GM18909 (cell line): ENCODE measurements around the gene CUX1.
"Not testable (repeated sequence)": the region's sequence is repeated elsewhere in the genome, so short reads cannot be mapped to it uniquely, and the experiment has no call there.

ENCODE experiments used
- ATAC-seq: cut with Tn5 transposase; IDR thresholded peaks from one replicate; pipeline ENCODE4 v1.9.1; 2021; ENCODE audit warnings: mild to moderate bottlenecking; ENCODE audit not compliant: unreplicated experiment, poor library complexity

Gene CUX1

DNA sequence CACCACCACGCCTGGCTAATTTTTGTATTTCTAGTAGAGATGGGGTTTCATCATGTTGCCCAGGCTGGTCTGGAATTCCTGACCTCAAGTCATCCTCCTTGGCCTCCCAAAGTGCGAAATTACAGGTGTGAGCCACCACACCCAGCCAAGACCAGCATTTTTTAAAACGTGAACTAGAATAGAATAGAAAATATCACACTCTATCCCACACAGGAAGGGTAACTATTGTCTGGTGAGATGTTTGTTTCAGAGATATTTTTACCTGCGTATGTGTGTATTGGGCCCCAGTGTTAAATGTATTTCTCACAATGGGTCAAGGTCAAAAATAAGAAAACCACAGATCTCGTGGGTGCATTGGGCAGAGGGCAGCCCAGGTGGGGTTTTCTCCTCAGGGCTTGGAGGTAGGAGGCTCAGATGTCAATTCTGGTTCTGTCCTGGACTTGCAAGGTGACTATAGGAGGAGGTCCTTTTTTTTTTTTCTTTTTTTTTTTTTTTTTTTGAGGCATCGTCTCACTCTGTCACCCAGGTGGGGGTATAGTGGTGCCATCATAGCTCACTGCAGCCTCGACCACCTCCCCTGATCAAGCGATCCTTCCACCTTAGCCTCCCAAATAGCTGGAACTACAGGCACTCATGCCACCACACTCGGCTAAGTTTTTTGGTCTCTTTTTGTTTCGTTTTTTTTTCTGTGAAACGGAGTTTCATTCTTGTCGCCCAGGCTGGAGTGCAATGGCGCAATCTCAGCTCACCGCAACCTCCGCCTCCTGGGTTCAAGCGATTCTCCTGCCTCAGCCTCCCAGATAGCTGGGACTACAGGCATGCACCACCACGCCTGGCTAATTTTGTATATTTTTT lies 488.2 kb downstream of the CUX1 start:
- ATAC-seq, result peak; percentile 53

DNA sequence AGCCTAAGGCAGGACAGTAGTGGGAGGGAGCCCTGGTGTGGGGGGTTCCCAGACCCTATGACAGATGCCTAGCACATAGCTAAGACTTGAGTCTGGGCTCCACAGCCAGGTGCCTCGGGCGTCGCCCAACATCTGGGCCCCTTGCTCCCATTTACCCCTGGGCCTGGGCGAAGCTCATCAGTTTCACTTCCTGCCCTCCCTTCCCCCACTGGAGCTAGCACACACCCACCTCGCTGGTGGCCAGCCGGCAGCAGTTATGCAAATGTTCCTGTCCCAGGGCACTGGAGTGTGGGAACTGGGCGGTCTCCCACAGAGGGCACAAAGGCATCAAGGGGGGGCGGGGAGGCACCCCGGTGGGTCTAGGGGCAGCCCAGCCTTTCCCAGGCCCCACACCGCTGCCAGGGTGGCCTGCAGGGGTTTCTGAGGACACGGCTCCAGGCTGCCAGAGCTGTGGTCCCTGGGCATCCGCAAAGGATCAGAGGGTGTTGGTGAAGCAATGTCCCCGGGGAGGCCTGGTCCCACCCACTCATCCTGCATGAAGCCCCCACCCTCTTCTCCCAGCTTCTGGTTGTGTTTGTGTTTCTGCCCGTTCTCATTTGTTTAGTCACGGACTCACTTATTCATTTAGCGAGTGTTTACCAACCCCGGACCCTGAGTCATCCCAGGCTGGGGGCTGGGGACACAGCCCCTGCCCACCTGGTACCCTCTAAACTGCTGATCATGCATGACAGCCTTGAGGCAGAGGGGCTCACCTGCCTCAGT lies 489.7 kb downstream of the CUX1 start:
- peak; percentile 77 for ATAC-seq

DNA sequence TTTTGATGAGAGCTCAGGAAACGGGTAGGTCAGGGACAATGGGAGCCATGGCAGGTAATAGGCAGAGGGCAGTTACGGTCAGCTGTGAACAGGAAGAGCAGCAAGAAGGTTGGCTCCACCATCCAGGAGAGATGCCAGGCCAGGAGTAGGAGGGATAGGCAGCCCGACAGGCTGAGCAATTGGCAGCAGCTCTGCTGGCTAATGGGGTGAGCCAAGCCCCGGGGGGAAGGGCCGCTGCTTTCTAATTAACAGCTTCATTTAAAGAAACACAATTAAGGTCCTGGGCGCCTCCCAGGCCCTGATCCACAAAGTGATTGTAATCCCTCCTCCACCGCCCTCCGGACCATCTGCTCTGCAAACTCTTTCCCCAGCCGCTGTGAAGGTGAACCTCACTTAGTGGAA lies 493.0 kb downstream of the CUX1 start:
- ATAC-seq, result no peak

DNA sequence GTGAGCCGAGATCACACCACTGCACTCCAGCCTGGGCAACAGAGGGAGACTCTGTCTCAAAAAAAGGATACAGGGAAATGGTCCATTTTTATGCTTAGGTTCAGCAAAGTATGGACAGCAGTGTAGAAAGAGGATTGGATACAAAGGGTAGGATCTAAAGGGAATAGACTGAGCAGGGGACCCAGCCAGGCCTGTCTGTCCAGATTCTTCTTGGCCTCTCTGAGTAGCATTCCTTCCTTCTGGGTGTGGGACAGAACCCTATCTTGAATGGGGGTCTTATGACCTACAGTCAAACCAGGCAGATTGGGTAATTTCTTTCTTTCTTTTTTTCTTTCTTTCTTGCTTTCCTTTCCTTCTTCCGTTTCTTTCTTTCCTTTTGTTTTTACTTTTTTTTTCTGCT lies 494.9 kb downstream of the CUX1 start:
- ATAC-seq, result no peak

DNA sequence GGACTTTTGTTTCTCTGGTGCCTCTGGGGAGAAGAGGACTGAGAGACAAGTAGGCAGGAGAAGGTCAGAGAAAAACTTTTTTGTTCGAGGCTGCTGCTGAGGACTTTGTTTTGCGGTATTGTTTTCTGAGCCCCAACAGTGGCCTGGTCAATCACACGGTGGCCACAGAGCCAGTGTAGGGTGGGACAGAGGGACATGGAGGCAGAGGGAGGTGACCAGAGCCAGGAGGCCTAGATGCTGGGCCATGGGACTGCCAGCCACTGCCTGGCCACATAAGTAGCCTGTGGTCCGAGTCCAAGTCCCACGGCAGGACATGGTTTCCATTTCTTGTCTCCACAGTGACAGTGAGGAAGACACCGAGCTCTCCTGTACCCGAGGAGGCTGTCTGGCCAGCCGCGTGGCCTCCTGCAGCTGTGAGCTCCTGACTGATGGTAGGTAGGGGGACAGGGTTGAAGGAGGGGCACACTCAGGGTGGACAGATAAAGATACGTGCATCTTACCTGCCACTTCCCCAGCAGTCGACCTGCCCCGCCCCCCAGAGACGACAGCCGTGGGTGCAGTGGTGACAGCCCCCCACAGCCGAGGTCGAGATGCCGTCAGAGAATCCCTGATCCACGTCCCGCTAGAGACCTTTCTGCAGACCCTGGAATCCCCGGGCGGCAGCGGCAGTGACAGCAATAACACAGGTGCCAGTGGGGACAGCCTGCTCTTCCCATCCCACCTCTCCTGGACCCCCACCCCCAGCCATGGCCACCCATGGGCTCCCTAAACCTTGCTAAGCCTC lies 496.8 kb downstream of the CUX1 start:
- ATAC-seq, result no peak

DNA sequence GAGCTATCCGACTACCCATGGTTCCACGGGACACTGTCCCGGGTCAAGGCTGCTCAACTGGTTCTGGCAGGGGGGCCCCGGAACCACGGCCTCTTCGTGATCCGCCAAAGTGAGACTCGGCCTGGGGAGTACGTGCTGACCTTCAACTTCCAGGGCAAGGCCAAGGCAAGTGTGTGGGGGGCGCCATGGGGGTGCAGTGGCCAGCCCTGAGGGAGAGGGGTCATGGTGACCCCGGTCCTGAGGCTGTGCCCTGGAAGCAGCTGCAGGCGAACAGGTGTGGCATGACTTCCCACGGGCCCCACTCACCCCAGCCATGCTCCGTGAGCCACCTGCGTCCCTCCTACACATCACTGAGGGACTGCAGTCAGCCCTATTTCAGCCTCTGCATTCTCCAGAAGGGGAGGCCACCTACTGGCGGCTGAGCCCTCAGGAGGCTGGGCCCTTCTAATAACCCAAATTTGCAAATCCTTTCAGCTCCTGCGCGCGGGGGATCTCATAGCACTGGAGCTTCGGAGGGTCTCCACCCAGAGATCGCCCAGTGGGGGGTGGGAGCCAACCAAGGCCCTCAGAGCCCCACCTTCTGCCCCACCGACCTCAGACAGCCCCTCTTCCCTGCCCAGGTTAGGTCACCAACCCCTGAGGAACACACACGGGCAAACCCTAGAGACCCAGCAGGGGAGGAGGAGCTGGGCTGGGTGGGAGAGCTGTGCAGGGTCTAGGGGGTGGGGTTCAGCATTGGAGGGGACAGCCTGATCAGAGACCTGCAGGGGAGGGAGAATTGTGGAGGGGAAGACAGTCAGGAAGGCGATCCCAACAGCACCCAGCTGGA lies 500.0 kb downstream of the CUX1 start:
- no peak for ATAC-seq

DNA sequence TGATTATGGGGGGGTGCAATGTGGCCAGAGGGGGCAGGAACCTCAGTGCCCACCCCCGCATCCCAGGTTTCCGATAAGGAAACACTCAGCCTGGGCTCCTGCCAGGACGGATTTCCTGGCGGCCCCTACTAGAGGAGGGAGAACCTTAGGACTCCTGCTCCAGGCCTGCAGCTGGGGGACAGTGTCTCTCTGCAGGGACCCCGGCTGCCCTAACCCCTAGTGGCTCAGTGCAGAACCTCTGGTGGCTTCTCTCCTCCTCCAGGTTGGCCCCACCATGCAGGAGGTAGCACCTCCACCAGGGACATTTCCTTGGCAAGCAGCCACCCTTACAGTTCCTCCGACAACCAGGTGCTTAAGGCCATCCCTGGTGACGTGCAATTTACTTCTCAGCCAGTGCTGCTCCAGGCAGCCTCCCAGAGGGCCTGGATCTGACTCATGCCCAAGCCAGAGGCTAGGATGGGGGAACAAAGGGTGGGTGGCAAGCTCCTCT lies 501.1 kb downstream of the CUX1 start:
- ATAC-seq, result no peak

DNA sequence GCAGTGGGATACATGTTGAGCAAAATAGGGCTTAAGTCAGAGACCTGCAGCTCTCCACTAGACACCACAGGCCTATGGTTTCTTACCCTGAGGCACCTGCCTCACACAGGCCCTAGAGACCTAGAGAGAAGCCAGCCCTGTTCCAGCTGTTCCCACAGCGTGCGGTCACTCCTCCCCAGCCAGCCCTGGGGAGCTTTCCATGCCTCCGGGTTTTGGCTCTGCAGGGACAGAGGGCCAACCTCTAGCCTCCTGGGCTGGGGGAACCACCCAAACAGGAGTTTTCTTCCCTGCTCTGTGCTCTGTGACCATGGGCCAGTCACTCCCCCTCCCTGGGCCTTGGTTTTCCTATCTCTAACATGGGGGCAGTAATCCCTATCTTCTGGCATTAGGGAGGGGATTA lies 502.2 kb downstream of the CUX1 start:
- ATAC-seq, result no peak

DNA sequence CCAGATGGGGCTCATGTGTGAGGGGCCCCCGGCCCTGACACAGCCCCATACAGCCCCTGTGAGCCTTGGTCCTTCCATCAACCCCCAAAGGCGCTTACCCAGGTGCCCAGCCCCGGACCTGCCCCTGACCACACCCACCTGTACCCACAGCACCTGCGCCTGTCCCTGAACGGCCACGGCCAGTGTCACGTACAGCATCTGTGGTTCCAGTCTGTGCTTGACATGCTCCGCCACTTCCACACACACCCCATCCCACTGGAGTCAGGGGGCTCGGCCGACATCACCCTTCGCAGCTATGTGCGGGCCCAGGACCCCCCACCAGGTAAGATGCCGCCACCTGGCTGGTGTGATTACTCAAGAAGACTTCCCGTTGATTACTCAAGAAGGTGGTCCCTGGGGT lies 502.8 kb downstream of the CUX1 start:
- no peak for ATAC-seq

DNA sequence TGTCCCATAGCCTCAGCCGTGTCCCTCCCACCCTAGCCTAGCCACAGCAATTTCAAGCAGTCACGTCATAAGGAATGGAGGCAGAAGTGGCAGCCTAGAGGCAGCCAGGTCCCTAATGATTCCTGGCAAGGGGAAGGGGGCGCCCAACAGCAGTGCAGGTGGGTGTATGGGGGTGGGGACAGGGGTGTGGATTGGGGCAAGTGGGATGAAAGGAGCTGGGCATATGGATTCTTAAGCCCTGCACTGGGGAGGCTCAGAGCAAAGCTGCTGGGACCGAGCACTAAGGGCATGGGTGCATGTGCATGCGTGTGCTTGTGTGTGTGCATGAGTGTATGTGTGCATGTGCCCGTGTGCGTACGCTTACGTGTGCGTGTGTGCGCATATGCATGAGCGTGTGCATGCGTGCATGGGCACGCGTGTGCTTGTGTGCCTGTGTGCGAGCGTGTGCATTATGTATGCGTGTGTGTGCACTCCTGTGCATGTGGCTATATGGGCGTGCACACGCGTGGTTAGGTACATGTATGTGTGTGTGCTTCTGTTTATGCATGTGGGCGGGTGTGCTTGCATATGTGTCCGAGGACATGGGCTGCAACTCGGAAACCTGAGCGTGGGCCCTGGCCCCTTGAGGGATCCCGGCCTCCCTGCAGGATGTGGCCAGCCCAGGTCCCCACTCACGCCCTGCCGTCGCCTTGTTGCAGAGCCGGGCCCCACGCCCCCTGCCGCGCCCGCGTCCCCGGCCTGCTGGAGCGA lies 503.4 kb downstream of the CUX1 start:
- no peak for ATAC-seq

DNA sequence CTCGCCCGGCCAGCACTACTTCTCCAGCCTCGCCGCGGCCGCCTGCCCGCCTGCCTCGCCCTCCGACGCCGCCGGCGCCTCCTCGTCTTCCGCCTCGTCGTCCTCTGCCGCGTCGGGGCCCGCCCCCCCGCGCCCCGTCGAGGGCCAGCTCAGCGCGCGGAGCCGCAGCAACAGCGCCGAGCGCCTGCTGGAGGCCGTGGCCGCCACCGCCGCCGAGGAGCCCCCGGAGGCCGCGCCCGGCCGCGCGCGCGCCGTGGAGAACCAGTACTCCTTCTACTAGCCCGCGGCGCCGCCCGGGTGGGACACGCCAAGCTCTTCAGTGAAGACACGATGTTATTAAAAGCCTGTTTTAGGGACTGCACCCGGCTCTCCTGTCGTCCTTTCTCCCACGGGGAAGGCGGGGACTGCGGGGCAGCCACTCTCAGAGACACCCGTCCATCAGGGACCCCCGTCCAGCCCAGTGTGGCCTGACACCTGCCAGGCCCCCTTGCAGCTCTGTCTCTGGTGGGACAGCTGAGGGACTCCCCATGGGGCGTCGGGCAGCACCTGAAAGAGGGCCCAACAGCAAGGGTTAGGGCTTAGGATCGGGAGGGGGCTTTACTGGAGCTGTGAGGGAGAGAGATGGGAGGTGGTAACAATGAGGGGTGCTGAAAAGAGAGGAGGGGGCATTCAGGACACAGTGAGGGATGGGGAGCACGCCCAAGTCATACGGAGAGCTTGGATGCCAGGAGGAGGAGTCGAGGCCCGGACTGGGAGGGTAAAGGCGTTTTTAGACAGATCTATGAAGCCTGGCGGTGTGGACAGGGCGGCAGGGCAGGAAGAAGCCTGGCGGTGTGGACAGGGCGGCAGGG lies 504.1 kb downstream of the CUX1 start:
- ATAC-seq, result peak; percentile 35

DNA sequence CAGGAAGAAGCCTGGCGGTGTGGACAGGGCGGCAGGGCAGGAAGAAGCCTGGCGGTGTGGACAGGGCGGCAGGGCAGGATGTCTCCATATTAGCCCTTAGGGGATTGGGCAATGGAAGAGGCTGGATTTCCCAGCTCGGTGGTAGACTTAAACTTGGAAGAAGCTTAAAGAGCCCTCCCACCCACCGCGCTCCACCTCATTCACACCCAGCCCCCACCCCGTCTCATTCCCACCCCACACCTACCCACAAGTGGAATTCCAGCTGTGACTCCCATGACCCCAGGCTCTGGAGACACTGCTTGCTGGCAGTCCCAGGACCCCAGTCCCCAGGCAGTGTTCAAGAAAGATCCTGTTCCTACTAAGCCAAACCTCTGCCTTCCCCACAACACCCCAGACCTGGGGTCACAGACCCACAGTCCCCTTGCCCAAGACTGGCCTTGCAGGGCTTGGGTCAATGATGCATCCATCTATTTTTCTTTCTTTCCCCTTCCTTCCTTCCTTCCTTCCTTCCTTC lies 504.8 kb downstream of the CUX1 start:
- no peak for ATAC-seq

DNA sequence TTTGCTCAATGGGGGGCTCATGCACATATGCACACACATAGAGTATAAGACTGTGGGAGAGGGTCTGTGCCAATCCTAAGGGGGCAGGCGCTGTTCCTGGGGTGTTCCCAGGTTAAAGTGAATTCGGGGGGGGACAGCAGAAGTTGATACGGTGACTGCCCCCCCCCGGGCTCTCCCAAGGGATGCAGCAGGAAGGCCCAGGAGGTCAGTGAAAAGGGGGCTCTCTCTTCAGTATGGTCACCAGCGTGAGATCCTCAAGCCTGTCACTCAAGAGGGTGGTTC lies 506.4 kb downstream of the CUX1 start:
- ATAC-seq, result no peak

DNA sequence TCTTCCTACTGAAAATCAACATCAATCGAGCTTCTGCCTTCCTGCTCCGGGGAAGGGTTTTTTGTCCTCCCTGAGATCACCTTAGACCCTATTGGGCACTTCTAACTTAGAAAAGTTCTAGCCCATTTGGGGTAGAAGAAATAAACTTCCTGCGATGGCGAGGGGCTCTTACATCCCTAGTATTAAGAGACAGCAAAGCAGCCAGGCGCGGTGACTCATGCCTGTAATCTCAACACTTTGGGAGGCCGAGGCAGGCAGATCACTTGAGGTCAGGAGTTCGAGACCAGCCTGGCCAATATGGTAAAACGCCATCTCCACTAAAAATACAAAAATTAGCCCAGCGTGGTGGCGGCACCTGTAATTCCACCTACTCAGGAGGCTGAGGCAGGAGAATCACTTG lies 507.7 kb downstream of the CUX1 start:
- ATAC-seq, result not testable (repeated sequence)

DNA sequence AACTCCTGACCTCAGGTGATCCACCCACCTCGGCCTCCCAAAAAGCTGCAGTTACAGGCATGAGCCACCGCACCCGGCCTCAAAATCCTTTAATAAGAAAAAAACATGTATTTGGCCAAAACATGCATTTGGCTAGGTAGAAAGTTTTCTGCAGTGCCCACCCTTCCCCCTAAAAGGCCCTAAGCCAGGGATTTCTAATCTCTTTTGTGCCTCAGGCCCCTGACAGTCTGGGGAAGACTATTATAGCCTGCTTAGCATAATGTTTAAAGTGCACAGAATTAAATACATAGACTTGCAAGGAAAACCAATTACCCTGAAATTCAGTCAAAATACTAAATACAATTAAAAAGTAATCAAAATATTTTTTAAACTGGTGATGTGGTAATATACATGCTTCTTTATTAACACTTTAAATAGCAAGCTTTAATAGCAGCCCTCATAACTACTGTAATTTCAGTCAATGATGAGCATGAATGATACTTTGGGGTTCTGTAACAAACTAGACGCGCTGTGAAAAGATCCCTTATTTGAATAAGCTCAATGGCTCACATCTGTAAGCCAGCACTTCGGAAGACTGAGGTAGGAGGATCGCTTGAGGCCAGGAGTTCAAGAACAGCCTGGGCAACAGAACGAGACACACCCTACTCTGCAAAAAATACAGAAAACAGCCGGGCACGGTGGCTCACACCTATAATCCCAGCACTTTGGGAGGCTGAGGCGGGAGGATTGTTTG lies 508.9 kb downstream of the CUX1 start:
- ATAC-seq, result no peak

DNA sequence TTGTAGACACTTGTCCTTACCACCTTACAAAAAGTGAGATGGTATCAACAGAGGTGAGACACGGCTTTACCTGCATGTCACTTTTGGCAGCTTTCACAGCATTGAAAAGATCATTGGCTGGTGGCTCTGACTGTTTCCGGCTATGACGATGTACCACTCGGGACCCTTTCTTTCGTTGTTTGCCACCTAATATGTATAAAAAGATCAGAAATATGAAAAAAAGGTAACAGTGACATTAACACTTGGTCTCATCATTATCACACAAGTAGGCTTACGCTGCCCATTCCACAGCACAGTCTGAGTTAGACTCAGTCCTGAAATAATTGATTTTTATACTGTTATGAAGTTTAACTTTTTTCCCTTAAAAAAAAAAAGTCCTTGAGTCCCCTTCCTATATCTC lies 509.8 kb downstream of the CUX1 start:
- ATAC-seq, result not testable (repeated sequence)

DNA sequence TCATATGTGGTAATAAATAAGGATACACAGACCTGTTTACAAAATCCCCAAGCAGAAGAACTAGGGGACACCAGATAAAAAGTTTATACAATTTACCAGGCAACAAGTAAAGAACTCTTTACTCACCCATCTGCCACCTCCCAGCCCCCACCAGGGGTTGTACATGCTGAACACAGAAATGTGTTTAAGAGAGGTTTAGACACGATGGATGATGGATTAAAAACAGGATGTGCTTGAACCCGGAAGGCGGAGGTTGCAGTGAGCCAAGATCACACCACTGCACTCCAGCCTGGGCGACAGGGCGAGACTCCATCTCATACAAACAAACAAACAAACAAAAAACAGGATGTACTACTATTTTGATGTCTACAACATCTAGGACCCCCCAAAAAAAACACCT lies 511.4 kb downstream of the CUX1 start:
- not testable (repeated sequence) for ATAC-seq

DNA sequence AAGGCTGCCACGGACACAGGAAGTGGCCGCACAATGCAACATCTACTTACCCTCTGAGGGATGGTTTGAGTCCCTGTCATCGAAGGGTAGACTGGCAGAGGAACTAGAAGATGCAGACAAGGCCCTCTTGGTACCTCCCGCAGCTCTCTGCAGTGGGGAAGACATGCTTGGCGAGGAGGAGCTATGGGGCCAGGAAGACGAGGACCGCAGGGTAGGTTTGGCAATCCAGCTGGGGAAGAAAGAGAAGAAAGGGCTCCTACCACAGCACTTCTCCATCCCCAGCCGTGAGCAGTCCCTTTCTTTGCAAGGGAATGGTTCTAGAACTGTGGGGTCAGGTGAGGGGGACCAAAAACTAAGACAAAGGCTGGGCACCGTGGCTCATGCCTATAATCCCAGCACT lies 511.9 kb downstream of the CUX1 start:
- not testable (repeated sequence) for ATAC-seq
